ENCODE measurements around the gene RGCC. TPM values are rescaled to one million over a fixed set of nuclear protein-coding genes. Genes with fewer than 3 reads are reported as not detected.
A peak's percentile ranks its signal among the peaks of the same experiment; 100 is the strongest.
"Not testable (repeated sequence)": the region's sequence is repeated elsewhere in the genome, so short reads cannot be mapped to it uniquely, and the experiment has no call there.

RGCC gene
- total RNA-seq, 2 experiments from 2014 or later: 75.0 to 77.8 TPM

GRCh38 chr13:41421330-41421729 lies 36.0 kb upstream of the RGCC start:
- CTCF ChIA-PET: interaction anchor here (1.2 kb wide), 1 partner anchor 10 kb away, joined by 5 read pairs; no protein-coding TSS in a partner anchor
- not testable (repeated sequence) for H3K36me3 Mint-ChIP-seq (ENCODE audit: low read depth)

DNA sequence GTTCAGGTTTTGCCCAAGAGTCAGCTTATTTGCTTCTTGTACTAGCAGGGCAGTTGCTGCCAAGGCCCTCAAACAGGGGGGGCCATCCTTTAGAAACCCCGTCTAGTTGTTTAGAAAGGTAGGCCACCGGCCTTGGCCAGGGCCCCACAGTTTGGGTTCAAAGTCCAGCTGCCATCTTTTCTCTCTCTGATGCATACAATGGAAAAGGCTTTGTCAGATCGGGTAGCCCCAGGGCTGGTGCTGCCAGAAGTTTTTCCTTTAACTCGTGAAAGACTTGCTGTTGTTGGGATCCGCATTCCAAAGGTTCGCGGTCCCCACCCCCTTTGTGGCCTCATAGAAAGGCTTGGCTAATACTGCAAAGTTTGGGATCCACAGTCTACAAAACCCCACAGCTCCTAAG lies 35.4 kb upstream of the RGCC start:
- CTCF ChIA-PET; H3K9me3 Mint-ChIP-seq; H3K4me1 Mint-ChIP-seq (ENCODE audit: low read depth); H3K36me3 Mint-ChIP-seq (ENCODE audit: low read depth); DNase-seq; H3K4me3 Mint-ChIP-seq; H3K27me3 Mint-ChIP-seq (ENCODE audit: low read depth); H3K27ac Mint-ChIP-seq; intact Hi-C loops (cut with micrococcal nuclease): not testable (repeated sequence)

More at GRCh38 chr13:41421330-41421729, 36.0 kb upstream of the RGCC start:
- intact Hi-C loops (cut with micrococcal nuclease); H3K27me3 Mint-ChIP-seq (ENCODE audit: low read depth); DNase-seq; H3K9me3 Mint-ChIP-seq; H3K27ac Mint-ChIP-seq; H3K4me1 Mint-ChIP-seq (ENCODE audit: low read depth); H3K4me3 Mint-ChIP-seq: not testable (repeated sequence)

DNA sequence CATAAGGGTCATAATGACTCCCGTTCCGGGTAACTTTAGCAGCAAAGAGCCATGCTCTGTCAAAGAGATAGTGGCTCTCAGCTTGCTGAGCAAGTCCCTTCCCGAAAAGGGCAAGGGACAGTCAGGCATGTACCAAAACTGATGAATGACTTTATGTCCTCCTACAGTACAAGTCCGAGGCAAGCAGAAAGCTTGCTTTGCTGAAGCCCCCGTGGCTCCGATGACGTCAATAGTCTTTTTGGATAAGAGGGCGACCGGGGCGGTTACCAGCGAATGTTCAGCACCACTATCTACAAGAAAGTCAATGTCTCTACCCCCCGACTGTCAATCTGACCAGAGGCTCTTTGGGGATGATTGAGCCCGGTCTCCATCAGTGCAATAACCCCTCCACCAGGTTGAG lies 34.1 kb upstream of the RGCC start:
- H3K36me3 Mint-ChIP-seq (ENCODE audit: low read depth); H3K27ac Mint-ChIP-seq; H3K9me3 Mint-ChIP-seq; H3K4me1 Mint-ChIP-seq (ENCODE audit: low read depth); DNase-seq; H3K27me3 Mint-ChIP-seq (ENCODE audit: low read depth); H3K4me3 Mint-ChIP-seq; intact Hi-C loops (cut with micrococcal nuclease); CTCF ChIA-PET: not testable (repeated sequence)

DNA sequence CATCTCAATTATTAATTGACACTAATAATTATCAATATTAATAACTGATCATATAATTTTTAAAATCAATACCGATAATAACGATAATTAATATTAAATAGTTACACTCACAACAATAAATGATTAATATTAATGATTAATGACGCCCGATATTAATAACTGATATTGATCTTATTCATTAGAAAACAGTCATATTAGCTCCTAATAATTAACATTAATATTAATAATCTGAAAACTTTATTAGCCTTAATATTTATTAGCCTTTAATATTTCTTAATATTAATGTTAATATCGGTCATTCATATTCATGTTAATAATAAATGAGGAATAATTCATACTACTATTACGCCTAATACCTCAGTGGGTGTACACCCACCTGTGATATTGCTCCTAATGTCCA lies 32.7 kb upstream of the RGCC start:
- H3K4me1 Mint-ChIP-seq (ENCODE audit: low read depth); H3K27me3 Mint-ChIP-seq (ENCODE audit: low read depth); H3K36me3 Mint-ChIP-seq (ENCODE audit: low read depth); DNase-seq; H3K9me3 Mint-ChIP-seq; intact Hi-C loops (cut with micrococcal nuclease); CTCF ChIA-PET; H3K27ac Mint-ChIP-seq; H3K4me3 Mint-ChIP-seq: not testable (repeated sequence)

DNA sequence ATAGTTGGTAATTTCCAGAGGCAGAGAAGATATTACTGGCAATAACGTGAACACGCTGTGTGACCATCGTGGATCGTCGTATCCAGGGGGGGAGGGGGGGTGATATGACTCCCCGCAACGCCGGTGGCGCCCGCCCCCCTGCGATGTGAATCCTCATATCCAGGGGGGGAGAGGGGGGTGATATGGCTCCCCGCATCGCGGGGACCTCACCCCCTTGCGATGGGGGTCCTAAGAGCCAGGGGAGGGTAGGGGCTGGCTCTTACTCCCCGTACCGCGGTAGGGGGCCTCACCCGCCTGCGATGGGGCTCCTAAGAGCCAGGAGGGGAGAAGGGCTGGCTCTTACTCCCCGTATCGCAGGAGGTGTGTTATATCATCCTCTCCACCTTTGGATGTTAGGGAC lies 31.3 kb upstream of the RGCC start:
- intact Hi-C loops (cut with micrococcal nuclease): no loop called here
- Mint-ChIP-seq H3K27ac (no peak overlapping the region), H3K4me3 (no peak overlapping the region), H3K4me1 (ENCODE audit: low read depth) (peaks cover 6% of the 10 kb centered on the region), H3K27me3 (ENCODE audit: low read depth) (no peaks in the 10 kb centered on the region), H3K9me3 (no peaks in the 10 kb centered on the region), H3K36me3 (ENCODE audit: low read depth) (no peaks in the 10 kb centered on the region)
- no peak for DNase-seq
- CTCF ChIA-PET: no interaction called here

- no peak for DNase-seq
- Mint-ChIP-seq H3K9me3 (no peaks in the 10 kb centered on the region), H3K27me3 (ENCODE audit: low read depth) (no peaks in the 10 kb centered on the region), H3K27ac (no peak overlapping the region), H3K36me3 (ENCODE audit: low read depth) (no peaks in the 10 kb centered on the region), H3K4me1 (ENCODE audit: low read depth) (peaks cover 6% of the 10 kb centered on the region), H3K4me3 (peak overlapping the region; percentile 19)
- CTCF ChIA-PET: no interaction called here
- intact Hi-C loops (cut with micrococcal nuclease): loop anchor here (1.0 kb wide), 2 partner anchors 225 to 683 kb away; no protein-coding TSS in a partner anchor
Observed at GRCh38 chr13:41427666-41428065, 29.7 kb upstream of the RGCC start.

DNA sequence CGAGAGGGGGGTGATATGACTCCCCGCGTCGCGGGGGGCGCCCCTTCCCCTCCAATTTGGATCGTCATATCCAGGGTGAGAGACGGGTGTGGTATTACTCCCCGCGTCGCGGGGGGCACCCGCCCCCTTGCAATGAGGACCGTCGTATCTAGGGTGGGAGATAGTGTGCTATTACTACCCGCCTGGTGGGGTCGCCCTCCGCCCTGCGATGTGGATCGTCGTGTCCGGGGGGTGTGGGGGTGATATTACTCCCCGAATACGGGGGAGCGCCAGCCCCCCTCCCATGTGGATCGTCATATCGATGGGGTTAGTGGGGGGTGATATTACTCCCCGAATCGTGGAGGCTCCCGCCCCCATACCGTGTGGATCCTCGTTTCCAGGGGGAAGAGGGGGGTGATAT lies 29.2 kb upstream of the RGCC start:
- Mint-ChIP-seq H3K27ac (no peak overlapping the region), H3K9me3 (no peaks in the 10 kb centered on the region), H3K4me1 (ENCODE audit: low read depth) (peaks cover 6% of the 10 kb centered on the region), H3K36me3 (ENCODE audit: low read depth) (no peaks in the 10 kb centered on the region), H3K27me3 (ENCODE audit: low read depth) (no peaks in the 10 kb centered on the region), H3K4me3 (no peak overlapping the region)
- intact Hi-C loops (cut with micrococcal nuclease): loop anchor here (1.0 kb wide), 2 partner anchors 224 to 682 kb away; no protein-coding TSS in a partner anchor
- CTCF ChIA-PET: no interaction called here
- peak; percentile 35 for DNase-seq

GRCh38 chr13:41434030-41434429 lies 23.3 kb upstream of the RGCC start:
- H3K4me1 Mint-ChIP-seq (ENCODE audit: low read depth); H3K4me3 Mint-ChIP-seq; H3K27me3 Mint-ChIP-seq (ENCODE audit: low read depth); intact Hi-C loops (cut with micrococcal nuclease); H3K27ac Mint-ChIP-seq; H3K9me3 Mint-ChIP-seq; DNase-seq; H3K36me3 Mint-ChIP-seq (ENCODE audit: low read depth): not testable (repeated sequence)
- CTCF ChIA-PET: interaction anchor here (1.4 kb wide), 1 partner anchor 25 kb away, joined by 4 read pairs; no protein-coding TSS in a partner anchor

GRCh38 chr13:41434831-41435520 lies 22.4 kb upstream of the RGCC start:
- Mint-ChIP-seq H3K27ac (no peak overlapping the region), H3K4me1 (ENCODE audit: low read depth) (peaks cover 3% of the 10 kb centered on the region), H3K27me3 (ENCODE audit: low read depth) (no peaks in the 10 kb centered on the region), H3K4me3 (no peak overlapping the region), H3K9me3 (no peaks in the 10 kb centered on the region), H3K36me3 (ENCODE audit: low read depth) (no peaks in the 10 kb centered on the region)
- no peak for DNase-seq
- CTCF ChIA-PET: interaction anchor here (0.6 kb wide), 1 partner anchor 706 kb away, joined by 3 read pairs; no protein-coding TSS in a partner anchor
- intact Hi-C loops (cut with micrococcal nuclease): no loop called here

GRCh38 chr13:41443969-41444368 lies 13.4 kb upstream of the RGCC start:
- H3K27ac Mint-ChIP-seq: no peak overlapping the region
- H3K4me1 Mint-ChIP-seq (ENCODE audit: low read depth): peaks cover 3% of the 10 kb centered on the region
- no peaks in the 10 kb centered on the region for H3K9me3 Mint-ChIP-seq
- no peaks in the 10 kb centered on the region for H3K36me3 Mint-ChIP-seq (ENCODE audit: low read depth)
- H3K4me3 Mint-ChIP-seq: no peak overlapping the region
- DNase-seq: no peak
- intact Hi-C loops (cut with micrococcal nuclease): no loop called here
- CTCF ChIA-PET: no interaction called here
- no peaks in the 10 kb centered on the region for H3K27me3 Mint-ChIP-seq (ENCODE audit: low read depth)

DNA sequence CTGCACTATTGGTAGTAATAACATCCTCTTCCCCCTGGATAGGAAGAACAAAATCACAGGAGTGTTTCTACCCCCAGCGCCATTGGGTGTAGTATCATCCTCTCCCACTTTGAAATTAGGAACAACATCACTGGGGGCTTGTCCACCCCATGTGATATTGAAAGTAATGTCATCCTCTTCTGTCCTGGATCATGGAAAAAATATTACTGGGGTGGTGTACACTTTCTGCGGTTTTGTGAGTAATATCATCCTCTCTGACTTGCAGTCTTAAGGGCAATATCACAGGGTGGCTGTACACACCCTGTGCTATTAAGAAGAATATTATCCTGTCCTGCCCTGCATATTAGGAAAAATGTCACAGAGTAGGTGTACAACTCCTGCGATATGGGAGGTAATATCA lies 4.9 kb upstream of the RGCC start:
- H3K4me1 Mint-ChIP-seq (ENCODE audit: low read depth): peaks cover 6% of the 10 kb centered on the region
- intact Hi-C loops (cut with micrococcal nuclease): no loop called here
- peaks cover 16% of the 10 kb centered on the region for H3K9me3 Mint-ChIP-seq
- peaks cover 8% of the 10 kb centered on the region for H3K27me3 Mint-ChIP-seq (ENCODE audit: low read depth)
- no peak for DNase-seq
- no peaks in the 10 kb centered on the region for H3K36me3 Mint-ChIP-seq (ENCODE audit: low read depth)
- CTCF ChIA-PET: no interaction called here
- H3K27ac Mint-ChIP-seq: no peak overlapping the region
- no peak overlapping the region for H3K4me3 Mint-ChIP-seq

DNA sequence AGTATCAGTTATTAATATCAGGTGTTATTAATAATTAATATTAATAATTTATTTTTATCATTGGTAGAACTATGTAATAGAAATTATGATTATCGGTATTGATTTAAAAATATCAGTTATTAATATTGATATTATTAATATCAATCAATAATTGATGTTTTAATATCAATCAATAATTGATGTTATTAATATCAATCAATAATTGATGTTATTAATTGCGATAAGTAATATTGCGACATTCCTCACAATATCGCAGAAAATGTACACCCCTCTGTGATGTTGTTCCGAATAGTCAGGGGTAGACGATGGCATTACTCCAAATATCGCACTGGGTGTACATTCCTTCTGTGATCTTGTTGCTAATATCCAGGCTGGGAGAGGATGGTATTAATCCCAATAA lies 3.7 kb upstream of the RGCC start:
- Mint-ChIP-seq H3K27ac (no peak overlapping the region), H3K4me1 (ENCODE audit: low read depth) (peaks cover 6% of the 10 kb centered on the region), H3K9me3 (peaks cover 16% of the 10 kb centered on the region), H3K36me3 (ENCODE audit: low read depth) (peaks cover 2% of the 10 kb centered on the region), H3K4me3 (no peak overlapping the region), H3K27me3 (ENCODE audit: low read depth) (peaks cover 8% of the 10 kb centered on the region)
- CTCF ChIA-PET: no interaction called here
- DNase-seq: no peak
- intact Hi-C loops (cut with micrococcal nuclease): no loop called here

DNA sequence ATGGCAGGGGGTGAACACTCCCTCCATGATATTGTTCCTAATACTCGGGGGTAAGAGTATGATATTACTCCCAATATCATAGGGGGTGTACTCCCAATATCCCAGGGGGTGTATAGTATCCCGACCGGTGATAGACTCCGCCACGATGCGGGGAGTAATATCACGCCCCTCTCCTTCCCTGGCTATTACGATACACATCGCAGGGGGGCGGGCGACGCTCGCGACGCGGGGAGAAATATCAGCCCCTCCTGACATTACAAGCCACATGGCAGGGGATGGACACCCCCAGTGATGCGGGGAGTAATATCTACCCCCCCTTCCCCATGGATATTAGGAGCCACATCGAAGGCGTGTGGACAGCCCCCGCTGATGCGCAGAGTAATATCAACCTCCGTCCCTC lies 3.2 kb upstream of the RGCC start:
- Mint-ChIP-seq H3K27me3 (ENCODE audit: low read depth) (peaks cover 8% of the 10 kb centered on the region), H3K9me3 (peaks cover 16% of the 10 kb centered on the region), H3K27ac (no peak overlapping the region), H3K4me3 (no peak overlapping the region), H3K36me3 (ENCODE audit: low read depth) (peaks cover 5% of the 10 kb centered on the region), H3K4me1 (ENCODE audit: low read depth) (peaks cover 6% of the 10 kb centered on the region)
- no peak for DNase-seq
- CTCF ChIA-PET: no interaction called here
- intact Hi-C loops (cut with micrococcal nuclease): no loop called here
